HepG2 (cell line): Measurements from ENCODE around the gene UBL7.

ENCODE experiments used
- DRAP1 ChIP-seq: IDR thresholded peaks from 2 replicates; pipeline ENCODE4 v1.6.1; 2016; ENCODE audit warnings: missing genetic modification reagents, missing compliant biosample characterization
- GABPA ChIP-seq, 2 experiments: IDR thresholded peaks; 2 replicates each; pipeline ENCODE4 v1.6.1; 2011 to 2016; ENCODE audit warnings: low read depth in 2 of 2, low read length in 1 of 2, missing biosample characterization in 1 of 2, missing genetic modification characterization in 1 of 2
- KAT8 ChIP-seq: IDR thresholded peaks from 2 replicates; pipeline ENCODE4 v1.6.1; 2016; ENCODE audit warnings: missing genetic modification reagents, missing compliant biosample characterization
- POLR2A ChIP-seq, 2 experiments: IDR thresholded peaks; 2 replicates each; pipeline ENCODE4 v1.6.1; 2011; ENCODE audit warnings: low read depth in 2 of 2, low read length in 2 of 2, mild to moderate bottlenecking in 1 of 2, moderate library complexity in 1 of 2; ENCODE audit not compliant: insufficient read depth in 1 of 2
- TEAD2 ChIP-seq: sonication (generic); formaldehyde crosslinking; IDR thresholded peaks from 2 replicates; pipeline ENCODE4 v1.9.0; 2021; ENCODE audit warnings: missing genetic modification reagents
- XRCC5 ChIP-seq: fragments of 200-400 bp; formaldehyde crosslinking; optimal IDR thresholded peaks from 2 replicates; pipeline ENCODE3; 2017; ENCODE audit warnings: mild to moderate bottlenecking, low read length
- ZBTB20 ChIP-seq: sonication (generic); formaldehyde crosslinking; IDR thresholded peaks from 2 replicates; pipeline ENCODE4 v1.8.1; 2023; ENCODE audit warnings: missing genetic modification reagents, low read depth, mild to moderate bottlenecking, borderline replicate concordance
- ZNF33B ChIP-seq: sonication (generic); formaldehyde crosslinking; IDR thresholded peaks from 2 replicates; pipeline ENCODE4 v1.5.1; 2020; ENCODE audit warnings: mild to moderate bottlenecking, missing genetic modification reagents
- ZNF468 ChIP-seq: sonication (generic); formaldehyde crosslinking; IDR thresholded peaks from 2 replicates; pipeline ENCODE4 v1.8.0; 2022; ENCODE audit warnings: mild to moderate bottlenecking, moderate library complexity, missing genetic modification reagents
- ZNF513 ChIP-seq: sonication (generic); formaldehyde crosslinking; conservative IDR thresholded peaks from 2 replicates; pipeline ENCODE4 v1.5.0; 2020; ENCODE audit warnings: missing genetic modification reagents
- TF ChIP-seq, protein P1 (sequence below): sonication (generic); formaldehyde crosslinking; IDR thresholded peaks from 2 replicates; pipeline ENCODE4 v1.9.0; 2021; ENCODE audit warnings: missing genetic modification reagents, borderline replicate concordance
- TF ChIP-seq, protein P2 (sequence below), 2 experiments: fragments of 450-650 bp in 1 of 2; sonication (generic) in 1 of 2; formaldehyde crosslinking in 1 of 2; IDR thresholded peaks; 2 replicates each; pipeline versions ENCODE4 v1.6.1 to v1.8.0; 2016 to 2022; ENCODE audit warnings: antibody characterized with exemption in 1 of 2, mild to moderate bottlenecking in 1 of 2, missing genetic modification reagents in 1 of 2

DNA sequence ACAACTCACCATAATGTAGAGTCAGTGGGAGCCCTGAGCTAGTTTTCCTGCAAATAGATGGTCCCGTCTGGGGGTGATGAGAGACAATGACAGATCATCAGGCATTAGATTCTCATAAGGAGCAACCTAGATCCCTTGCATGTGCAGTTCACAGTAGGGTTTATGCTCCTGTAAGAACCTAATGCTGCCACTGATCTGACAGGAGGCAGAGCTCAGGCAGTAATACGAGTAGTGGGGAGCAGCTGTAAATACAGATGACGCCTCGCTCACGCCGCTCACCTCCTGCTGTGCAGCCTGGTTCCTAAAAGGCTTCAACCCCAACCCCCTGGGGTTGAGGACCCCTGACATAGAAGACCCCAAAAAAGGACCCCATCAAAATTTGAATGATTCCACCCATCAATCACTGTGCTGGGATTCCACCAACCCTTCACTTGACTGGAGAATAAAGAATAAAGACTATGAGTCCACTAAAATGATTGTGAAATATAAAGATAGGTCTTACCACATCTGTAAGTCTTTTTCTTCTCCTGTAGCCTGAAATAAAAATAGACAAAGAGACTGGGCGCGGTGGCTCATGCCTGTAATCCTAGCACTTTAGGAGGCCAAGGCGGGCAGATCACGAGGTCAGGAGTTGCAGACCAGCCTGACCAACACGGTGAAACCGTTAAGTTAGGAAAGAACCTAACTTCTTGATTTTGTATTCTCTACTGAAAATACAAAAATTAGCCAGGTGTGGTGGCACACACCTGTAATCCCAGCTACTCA lies 9.9 kb upstream of the UBL7 start:
- TF ChIP-seq DRAP1 = no peak
- TF ChIP-seq POLR2A (IDR thresholded peaks at IDR 0.05; ENCODE audit: insufficient read depth in 1 of 2, low read depth in 2 of 2, low read length in 2 of 2) = no peak
- no peak for TF ChIP-seq ZNF33B (CRISPR knock-in tag)
- no peak for TF ChIP-seq ZNF513 (CRISPR knock-in tag)
- no peak for TF ChIP-seq GABPA (IDR thresholded peaks at IDR 0.05; ENCODE audit: low read depth, low read length)
- no peak for TF ChIP-seq GABPA (CRISPR knock-in tag; IDR thresholded peaks at IDR 0.05; ENCODE audit: low read depth)
- no peak for TF ChIP-seq TEAD2 (CRISPR knock-in tag)
- TF ChIP-seq ZNF468 = no peak
- no peak for TF ChIP-seq ZBTB20
- TF ChIP-seq, protein P1, sequence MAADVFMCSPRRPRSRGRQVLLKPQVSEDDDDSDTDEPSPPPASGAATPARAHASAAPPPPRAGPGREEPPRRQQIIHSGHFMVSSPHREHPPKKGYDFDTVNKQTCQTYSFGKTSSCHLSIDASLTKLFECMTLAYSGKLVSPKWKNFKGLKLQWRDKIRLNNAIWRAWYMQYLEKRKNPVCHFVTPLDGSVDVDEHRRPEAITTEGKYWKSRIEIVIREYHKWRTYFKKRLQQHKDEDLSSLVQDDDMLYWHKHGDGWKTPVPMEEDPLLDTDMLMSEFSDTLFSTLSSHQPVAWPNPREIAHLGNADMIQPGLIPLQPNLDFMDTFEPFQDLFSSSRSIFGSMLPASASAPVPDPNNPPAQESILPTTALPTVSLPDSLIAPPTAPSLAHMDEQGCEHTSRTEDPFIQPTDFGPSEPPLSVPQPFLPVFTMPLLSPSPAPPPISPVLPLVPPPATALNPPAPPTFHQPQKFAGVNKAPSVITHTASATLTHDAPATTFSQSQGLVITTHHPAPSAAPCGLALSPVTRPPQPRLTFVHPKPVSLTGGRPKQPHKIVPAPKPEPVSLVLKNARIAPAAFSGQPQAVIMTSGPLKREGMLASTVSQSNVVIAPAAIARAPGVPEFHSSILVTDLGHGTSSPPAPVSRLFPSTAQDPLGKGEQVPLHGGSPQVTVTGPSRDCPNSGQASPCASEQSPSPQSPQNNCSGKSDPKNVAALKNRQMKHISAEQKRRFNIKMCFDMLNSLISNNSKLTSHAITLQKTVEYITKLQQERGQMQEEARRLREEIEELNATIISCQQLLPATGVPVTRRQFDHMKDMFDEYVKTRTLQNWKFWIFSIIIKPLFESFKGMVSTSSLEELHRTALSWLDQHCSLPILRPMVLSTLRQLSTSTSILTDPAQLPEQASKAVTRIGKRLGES = no peak
- TF ChIP-seq, protein P2, sequence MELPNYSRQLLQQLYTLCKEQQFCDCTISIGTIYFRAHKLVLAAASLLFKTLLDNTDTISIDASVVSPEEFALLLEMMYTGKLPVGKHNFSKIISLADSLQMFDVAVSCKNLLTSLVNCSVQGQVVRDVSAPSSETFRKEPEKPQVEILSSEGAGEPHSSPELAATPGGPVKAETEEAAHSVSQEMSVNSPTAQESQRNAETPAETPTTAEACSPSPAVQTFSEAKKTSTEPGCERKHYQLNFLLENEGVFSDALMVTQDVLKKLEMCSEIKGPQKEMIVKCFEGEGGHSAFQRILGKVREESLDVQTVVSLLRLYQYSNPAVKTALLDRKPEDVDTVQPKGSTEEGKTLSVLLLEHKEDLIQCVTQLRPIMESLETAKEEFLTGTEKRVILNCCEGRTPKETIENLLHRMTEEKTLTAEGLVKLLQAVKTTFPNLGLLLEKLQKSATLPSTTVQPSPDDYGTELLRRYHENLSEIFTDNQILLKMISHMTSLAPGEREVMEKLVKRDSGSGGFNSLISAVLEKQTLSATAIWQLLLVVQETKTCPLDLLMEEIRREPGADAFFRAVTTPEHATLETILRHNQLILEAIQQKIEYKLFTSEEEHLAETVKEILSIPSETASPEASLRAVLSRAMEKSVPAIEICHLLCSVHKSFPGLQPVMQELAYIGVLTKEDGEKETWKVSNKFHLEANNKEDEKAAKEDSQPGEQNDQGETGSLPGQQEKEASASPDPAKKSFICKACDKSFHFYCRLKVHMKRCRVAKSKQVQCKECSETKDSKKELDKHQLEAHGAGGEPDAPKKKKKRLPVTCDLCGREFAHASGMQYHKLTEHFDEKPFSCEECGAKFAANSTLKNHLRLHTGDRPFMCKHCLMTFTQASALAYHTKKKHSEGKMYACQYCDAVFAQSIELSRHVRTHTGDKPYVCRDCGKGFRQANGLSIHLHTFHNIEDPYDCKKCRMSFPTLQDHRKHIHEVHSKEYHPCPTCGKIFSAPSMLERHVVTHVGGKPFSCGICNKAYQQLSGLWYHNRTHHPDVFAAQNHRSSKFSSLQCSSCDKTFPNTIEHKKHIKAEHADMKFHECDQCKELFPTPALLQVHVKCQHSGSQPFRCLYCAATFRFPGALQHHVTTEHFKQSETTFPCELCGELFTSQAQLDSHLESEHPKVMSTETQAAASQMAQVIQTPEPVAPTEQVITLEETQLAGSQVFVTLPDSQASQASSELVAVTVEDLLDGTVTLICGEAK (IDR thresholded peaks at IDR 0.05) = no peak
- TF ChIP-seq, protein P2 (CRISPR knock-in tag; IDR thresholded peaks at IDR 0.05) = no peak
- TF ChIP-seq XRCC5 = no peak
- TF ChIP-seq KAT8 (CRISPR knock-in tag) = no peak
